NB4 (cell line): ENCODE results near the gene TLCD2.

Source experiments
- CTCF ChIP-seq: IDR thresholded peaks from one replicate; pipeline ENCODE4 v1.5.1; 2012; ENCODE audit warnings: low read depth, low read length
- MYC ChIP-seq: IDR thresholded peaks from 2 replicates; pipeline ENCODE4 v1.6.1; 2011; ENCODE audit warnings: low read depth, low read length

- TF ChIP-seq CTCF, result no peak
- TF ChIP-seq MYC, result no peak
These were observed 48.6 kb upstream of the TLCD2 start for GRCh38 chr17:1758807-1759206.
